Endothelial cell of hepatic sinusoid (primary cell): ENCODE measurements around the gene CHST11.
"Not testable (repeated sequence)": the region's sequence is repeated elsewhere in the genome, so short reads cannot be mapped to it uniquely, and the experiment has no call there.

Source experiments
- in situ Hi-C: cut with HindIII; loops from 2 replicates; pipeline ENCODE4 v1.10.0; 2017; ENCODE audit warnings: low sequenced_read_pairs

Gene CHST11

GRCh38 chr12:104772336-104772735, 315.6 kb downstream of the CHST11 start:
- in situ Hi-C loops, result no loop called here

DNA sequence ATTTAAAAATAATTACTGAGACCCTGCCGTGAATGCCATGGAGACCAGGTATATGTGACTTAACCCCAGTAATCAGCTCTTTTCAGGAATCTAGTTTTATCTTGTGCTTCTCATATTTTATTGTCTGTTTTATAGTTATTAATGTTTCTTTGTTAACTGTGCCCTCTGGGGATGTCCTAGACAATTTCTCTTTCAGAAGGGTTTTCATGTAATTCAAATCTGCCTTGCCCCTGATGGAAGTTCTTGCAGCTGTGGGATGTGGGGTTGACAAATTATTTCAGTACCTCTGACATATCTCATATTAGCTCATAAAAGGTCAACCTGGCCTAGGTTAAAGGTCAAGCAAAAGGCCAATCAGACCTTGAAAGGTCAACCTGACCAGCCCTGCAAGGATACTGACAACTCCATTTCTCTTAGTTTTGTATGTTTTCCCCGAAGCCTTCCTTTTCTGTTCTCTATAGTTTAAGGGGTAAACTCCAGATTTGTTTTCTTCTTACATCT, 319.0 kb downstream of the CHST11 start:
- in situ Hi-C loops, result no loop called here

GRCh38 chr12:104779134-104779533, 322.4 kb downstream of the CHST11 start:
- in situ Hi-C loops, result no loop called here

GRCh38 chr12:104782296-104782695, 325.5 kb downstream of the CHST11 start:
- in situ Hi-C loops, result no loop called here

- in situ Hi-C loops, result no loop called here
These were observed 327.8 kb downstream of the CHST11 start for GRCh38 chr12:104784592-104784991.

DNA sequence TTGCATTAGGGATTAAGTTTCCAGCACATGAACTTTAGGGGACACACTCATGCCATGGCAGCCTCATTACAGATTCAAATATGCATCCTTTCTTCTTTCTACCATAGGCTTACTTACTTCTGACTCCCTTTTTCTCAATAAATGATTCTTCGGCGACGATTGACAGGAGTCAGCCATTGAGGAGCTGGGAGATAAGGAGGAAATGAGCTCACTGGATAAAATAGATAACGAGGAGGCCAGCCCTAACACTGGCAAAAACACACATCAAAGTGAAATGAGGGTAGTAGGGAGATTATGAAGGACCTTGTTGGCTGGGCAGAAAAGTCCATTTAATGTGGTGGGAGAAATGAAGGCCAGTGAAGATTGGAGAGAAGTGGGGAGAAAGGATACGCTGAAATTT, 329.1 kb downstream of the CHST11 start:
- in situ Hi-C loops, result no loop called here

GRCh38 chr12:104786352-104786751, 329.6 kb downstream of the CHST11 start:
- in situ Hi-C loops, result no loop called here

DNA sequence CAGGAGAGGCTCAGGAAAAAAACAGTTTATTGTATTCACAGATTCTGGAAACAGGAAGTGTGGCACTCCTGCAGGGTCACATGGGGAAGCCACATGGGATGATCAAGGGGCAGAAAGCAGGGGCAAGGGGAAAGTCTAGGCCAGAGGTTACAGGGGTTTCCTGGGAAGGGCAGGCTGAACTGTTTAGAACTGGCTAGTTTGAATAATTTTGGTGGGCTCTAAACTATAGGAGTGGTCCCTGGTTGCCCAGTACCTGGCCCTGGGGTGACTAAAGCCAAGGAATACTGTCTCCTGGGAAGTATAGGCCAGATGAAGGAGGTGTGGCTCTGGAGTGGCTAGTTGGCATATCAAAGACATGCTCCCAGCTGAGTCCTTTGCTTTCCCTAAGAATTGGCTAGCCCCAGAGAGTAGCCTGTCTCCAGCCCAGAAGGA, 332.1 kb downstream of the CHST11 start:
- in situ Hi-C loops, result no loop called here

- in situ Hi-C loops, result no loop called here
These were observed 333.8 kb downstream of the CHST11 start for GRCh38 chr12:104790296-104791125.

GRCh38 chr12:104792570-104792969, 335.8 kb downstream of the CHST11 start:
- in situ Hi-C loops, result no loop called here

DNA sequence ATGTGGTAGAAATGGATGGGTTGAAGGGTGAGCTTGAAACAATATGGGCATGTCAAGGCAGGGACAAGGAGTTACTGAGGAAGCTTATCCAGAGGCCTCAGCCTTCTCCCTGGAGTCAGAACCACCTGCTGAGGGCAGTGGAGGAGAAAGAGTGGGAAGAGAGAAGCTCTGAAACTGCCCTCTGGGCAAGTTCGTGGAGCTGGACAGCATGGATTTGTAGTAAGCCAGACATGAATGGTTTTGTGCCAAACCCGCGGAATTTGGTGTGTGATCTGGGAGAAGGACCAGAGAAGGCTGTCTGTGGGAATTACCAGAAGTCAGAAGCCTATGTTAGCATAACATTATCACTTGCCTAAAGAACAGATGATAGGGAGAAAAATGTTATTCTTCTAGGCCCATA, 336.5 kb downstream of the CHST11 start:
- in situ Hi-C loops, result no loop called here

DNA sequence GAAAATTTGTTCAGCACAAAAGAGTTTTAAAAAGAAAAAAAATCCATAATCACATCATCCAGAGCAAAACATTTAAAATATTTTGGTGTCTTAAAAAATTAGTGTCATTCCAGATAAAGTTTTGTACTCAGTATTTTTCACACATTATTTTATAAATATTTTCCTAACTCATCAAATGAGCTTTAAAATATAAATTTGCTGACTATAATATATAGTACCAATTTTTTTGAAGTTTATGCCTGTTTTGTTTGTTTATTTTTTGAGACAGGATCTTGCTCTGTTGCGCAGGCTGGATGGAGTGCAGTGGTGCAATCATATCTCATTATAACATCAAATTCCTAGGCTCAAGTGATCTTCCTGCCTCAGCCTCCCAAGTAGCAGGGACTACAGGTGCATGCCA, 337.2 kb downstream of the CHST11 start:
- in situ Hi-C loops, result no loop called here

GRCh38 chr12:104796475-104796862, 339.7 kb downstream of the CHST11 start:
- in situ Hi-C loops, result loop anchor here (5.0 kb wide), 1 partner anchor 41 kb away; no protein-coding TSS in a partner anchor

DNA sequence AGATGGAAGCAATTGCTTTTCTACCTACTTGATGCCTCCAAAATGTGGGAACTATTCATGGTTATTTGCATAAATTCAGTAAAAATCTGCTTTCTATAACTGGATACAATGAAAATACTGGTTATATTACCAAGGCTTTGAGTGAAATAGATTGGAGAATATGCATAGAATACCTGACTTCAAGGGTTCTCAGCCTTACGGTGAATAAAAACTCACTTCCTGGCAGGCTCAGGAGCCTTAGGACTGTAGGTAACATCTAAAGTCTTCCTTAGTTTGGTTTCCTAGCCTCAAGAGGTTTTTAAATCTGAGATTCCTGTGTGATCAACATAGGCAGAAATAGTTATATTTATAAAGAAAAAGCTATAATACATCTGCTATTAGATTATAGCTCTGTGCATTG, 342.7 kb downstream of the CHST11 start:
- in situ Hi-C loops, result loop anchor here (5.0 kb wide), 1 partner anchor 38 kb away; no protein-coding TSS in a partner anchor

DNA sequence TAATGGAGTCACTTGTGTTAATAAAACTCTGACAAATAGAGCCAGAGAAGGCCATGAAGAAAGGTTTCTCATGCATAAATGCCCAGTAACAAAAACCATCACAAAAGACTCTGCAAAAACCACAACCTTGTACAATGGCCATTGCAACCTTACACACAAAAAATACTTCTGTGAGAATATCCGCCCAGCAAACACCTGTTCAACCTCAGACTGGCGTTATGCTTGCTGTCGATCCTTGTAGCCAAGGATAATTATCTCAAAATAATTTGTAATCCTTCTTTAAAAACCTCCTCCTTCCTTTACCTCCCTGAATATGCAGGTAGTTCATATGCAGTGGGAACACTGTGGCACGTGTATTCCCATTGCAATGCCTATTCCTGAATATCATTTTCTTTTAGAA, 344.3 kb downstream of the CHST11 start:
- in situ Hi-C loops, result no loop called here

GRCh38 chr12:104801427-104801826, 344.7 kb downstream of the CHST11 start:
- in situ Hi-C loops, result no loop called here

- in situ Hi-C loops, result no loop called here
These were observed 345.5 kb downstream of the CHST11 start for GRCh38 chr12:104802208-104802607.

DNA sequence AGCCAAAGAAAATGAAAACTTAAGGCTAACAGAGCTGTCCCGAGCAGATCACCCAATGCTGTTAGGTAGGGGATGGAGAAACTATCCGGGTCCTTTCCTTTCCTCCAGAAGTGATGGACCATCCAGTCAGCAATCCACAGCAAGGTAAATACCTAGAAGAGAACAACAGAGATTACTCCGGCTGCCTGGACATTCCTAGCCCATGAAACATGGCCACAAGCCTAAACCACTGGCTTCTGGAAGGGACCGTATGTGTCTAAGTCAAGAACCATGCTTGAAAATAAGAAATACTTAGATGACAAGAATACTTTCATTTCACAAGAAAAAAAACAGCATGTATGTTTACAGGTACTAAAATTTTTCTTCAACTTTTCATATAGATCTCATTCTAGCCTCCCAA, 348.4 kb downstream of the CHST11 start:
- in situ Hi-C loops, result no loop called here

- in situ Hi-C loops, result not testable (repeated sequence)
These were observed 349.4 kb downstream of the CHST11 start for GRCh38 chr12:104806194-104806593.

- in situ Hi-C loops, result no loop called here
These were observed 352.5 kb downstream of the CHST11 start for GRCh38 chr12:104809251-104809650.

- in situ Hi-C loops, result no loop called here
These were observed 353.1 kb downstream of the CHST11 start for GRCh38 chr12:104809706-104810385.
